GM18520 (cell line): ENCODE measurements around the gene CD44.
"Not testable (repeated sequence)": the region's sequence is repeated elsewhere in the genome, so short reads cannot be mapped to it uniquely, and the experiment has no call there.

Experiments used
- ATAC-seq: cut with Tn5 transposase; IDR thresholded peaks from one replicate; pipeline ENCODE4 v1.9.1; 2021; ENCODE audit not compliant: unreplicated experiment

CD44 gene

GRCh38 chr11:35207471-35208403 is 68.8 kb downstream of the CD44 start:
- ATAC-seq, result no peak

GRCh38 chr11:35208795-35209194 is 69.8 kb downstream of the CD44 start:
- no peak for ATAC-seq

GRCh38 chr11:35210876-35211546 is 72.0 kb downstream of the CD44 start:
- no peak for ATAC-seq

GRCh38 chr11:35211952-35212351 is 73.0 kb downstream of the CD44 start:
- no peak for ATAC-seq

GRCh38 chr11:35214226-35214770 is 75.3 kb downstream of the CD44 start:
- ATAC-seq, result no peak

GRCh38 chr11:35214792-35215193 is 75.8 kb downstream of the CD44 start:
- ATAC-seq, result no peak

GRCh38 chr11:35215945-35216344 is 77.0 kb downstream of the CD44 start:
- no peak for ATAC-seq

- ATAC-seq, result no peak
Measured at GRCh38 chr11:35216962-35217678, 78.1 kb downstream of the CD44 start.

- no peak for ATAC-seq
Measured at GRCh38 chr11:35218956-35219355, 80.0 kb downstream of the CD44 start.

- no peak for ATAC-seq
Measured at GRCh38 chr11:35223371-35223796, 84.4 kb downstream of the CD44 start.

GRCh38 chr11:35223991-35224390 is 85.0 kb downstream of the CD44 start:
- no peak for ATAC-seq

GRCh38 chr11:35225946-35226520 is 87.1 kb downstream of the CD44 start:
- no peak for ATAC-seq

- ATAC-seq, result not testable (repeated sequence)
Measured at GRCh38 chr11:35226756-35227155, 87.8 kb downstream of the CD44 start.

GRCh38 chr11:35227576-35228327 is 88.8 kb downstream of the CD44 start:
- no peak for ATAC-seq

- ATAC-seq, result no peak
Measured at GRCh38 chr11:35228328-35228725, 89.4 kb downstream of the CD44 start.

- ATAC-seq, result no peak
Measured at GRCh38 chr11:35230388-35230787, 91.4 kb downstream of the CD44 start.

GRCh38 chr11:35231076-35231860 is 92.3 kb downstream of the CD44 start:
- ATAC-seq, result no peak

GRCh38 chr11:35232891-35233330 is 93.9 kb downstream of the CD44 start:
- ATAC-seq, result no peak

- ATAC-seq, result no peak
Measured at GRCh38 chr11:35233518-35233917, 94.5 kb downstream of the CD44 start.
